SHP77 treated with DMSO at 0.1 percent for 48 hours (cell line): ENCODE data around the gene PLXDC1.

Experiments used
- DNase-seq: peaks from one replicate; lab custom pipeline; 2025; lab: John Stamatoyannopoulos, UW

The PLXDC1 gene

DNA sequence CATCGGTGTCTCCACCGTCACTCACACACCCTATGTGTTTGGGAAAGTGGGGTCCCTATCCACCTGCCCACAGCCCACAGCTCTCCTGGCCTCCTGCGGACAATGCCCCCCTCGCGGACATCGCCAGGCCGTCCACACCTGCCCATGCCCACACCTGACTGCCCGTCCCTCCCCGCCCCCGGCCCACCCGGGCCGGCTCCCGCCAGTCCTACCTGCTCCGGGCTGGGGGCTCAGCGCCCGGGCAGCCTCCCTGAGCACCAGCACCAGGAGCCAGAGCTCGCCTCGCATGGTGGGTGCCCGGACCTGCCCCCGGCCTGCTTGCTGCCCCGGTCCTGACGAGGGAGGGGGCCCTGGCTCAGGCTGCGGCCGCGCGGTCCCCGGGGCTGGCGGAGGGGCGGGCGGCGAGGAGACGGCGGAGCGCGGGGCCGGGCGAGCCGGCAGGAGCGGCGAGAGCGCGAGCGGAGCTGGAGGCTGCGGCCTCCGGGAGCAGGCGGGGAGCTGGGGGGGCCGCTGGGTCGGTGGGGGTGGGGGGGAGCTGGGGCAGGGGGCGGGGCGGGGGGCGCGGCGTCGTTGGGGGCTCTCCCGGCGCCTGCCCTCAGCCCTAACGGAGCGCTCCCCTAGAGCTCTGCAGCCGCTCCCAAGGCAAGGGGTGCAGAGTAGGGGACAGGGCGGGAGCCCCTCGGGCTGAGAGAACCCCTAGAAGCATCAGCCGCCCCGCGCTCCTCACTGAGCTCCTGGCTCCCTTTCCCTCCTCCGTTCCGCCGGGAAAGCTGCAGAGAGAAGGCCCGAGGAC, at the start of gene PLXDC1:
Gene PLXDC1, minus strand, starts transcription at position 488 of the 793 bp plus-strand sequence. Its CDS starts 200 bp downstream, at position 288.
- no peak for DNase-seq

DNA sequence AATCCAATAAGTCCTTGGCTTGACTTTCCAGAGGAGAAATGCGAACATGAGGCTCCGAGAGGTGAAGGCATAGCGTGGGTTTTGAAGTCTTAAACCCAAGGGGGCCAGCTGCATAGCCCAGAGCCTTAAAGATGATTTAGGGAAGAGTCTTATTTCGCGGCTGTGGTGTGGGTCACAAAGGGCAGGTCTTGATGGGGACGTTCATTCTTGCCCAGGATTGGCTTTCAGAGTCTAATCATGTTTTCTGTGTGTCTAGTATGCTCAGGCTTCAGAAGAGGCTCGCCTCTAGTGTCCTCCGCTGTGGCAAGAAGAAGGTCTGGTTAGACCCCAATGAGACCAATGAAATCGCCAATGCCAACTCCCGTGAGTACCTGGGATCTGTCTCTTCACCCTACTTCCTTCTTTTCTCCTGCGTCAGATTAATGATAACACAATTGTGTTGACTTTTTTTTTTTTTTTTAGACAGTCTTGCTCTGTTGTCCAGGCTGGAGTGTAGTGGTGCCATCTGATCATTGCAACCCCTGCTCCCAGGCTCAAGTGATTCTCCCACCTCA, 49.6 kb upstream of the PLXDC1 start:
- no peak for DNase-seq

GRCh38 chr17:39200070-39200879, 48.8 kb upstream of the PLXDC1 start, which contains the start of gene RPL19:
Gene RPL19 (plus strand): TSS chr17:39200283. CDS start chr17:39200345, 62 bp downstream.
- DNase-seq = no peak

DNA sequence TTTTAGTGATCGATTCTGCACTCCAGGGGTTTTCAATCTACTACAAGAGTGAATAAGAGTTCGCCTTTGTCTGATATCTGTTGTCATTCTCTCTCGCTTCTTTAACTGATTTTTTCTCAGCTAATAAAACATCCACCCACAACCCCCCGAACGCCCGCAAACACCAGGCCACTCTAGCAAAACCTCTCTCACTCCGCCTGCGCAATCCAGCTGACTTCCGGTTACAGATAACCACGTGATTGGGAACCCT, 48.3 kb upstream of the PLXDC1 start:
- peak; percentile 84 for DNase-seq

GRCh38 chr17:39198186-39198566, 46.7 kb upstream of the PLXDC1 start:
- no peak for DNase-seq

- peak; percentile 26 for DNase-seq
These were observed 46.1 kb upstream of the PLXDC1 start, which contains the start of gene CACNB1 for GRCh38 chr17:39197380-39198185. Gene CACNB1 (minus strand): TSS chr17:39197669. CDS start chr17:39197495, 174 bp downstream.

DNA sequence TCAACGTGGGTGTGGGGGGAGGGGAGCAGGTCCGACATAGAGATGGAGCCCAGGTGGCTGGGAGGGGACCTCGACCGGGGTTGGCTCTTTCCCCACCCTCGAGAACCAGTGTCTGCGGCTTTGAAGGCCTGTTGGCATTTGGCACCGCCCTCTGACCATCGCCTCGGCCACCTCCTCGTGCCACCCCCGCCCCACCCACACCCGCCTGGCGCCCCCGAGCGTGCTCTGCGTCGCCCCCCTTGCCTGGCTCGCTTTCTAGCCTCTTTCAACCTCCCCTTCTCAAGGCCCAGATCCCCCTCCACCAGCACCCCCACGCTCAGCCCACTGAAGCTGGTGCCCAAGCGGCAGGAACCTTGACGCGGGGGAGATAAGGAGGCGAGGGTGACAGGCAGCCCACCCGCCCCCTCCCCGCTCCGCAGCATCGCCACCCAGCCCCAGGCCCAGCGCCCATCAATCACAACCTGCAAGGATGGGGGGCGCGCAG, 45.4 kb upstream of the PLXDC1 start:
- DNase-seq = no peak

DNA sequence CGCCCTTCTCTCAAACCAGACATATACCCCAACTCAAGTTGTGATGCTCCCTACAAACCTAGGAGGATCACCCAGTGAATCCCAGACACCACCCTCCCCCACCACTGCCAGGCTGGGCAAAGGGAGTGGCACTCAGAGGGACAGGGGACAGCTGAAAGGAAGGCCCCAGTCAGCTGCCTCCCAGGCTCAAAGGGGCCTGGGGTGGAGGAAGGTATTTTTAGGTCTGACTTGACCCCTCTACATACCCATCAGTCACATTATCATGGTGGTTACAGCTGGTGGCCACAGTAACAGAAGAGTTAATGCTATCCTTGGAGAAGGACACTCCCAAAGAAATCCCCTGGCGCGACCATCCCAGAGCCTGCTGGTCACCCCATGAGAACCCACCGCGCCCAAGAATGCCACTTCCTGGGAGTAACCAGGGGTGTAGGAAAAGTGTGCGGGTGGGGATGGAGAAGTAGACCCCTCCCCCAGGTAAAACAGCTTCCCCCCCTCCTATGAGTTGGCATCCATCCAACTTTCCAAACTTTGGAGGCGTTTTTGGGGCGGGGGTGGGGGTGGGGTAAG, 44.9 kb upstream of the PLXDC1 start:
- DNase-seq = no peak

GRCh38 chr17:39195568-39196160, 44.2 kb upstream of the PLXDC1 start:
- DNase-seq = no peak

GRCh38 chr17:39194985-39195524, 43.6 kb upstream of the PLXDC1 start:
- DNase-seq = no peak

GRCh38 chr17:39194089-39194984, 42.9 kb upstream of the PLXDC1 start:
- no peak for DNase-seq

DNA sequence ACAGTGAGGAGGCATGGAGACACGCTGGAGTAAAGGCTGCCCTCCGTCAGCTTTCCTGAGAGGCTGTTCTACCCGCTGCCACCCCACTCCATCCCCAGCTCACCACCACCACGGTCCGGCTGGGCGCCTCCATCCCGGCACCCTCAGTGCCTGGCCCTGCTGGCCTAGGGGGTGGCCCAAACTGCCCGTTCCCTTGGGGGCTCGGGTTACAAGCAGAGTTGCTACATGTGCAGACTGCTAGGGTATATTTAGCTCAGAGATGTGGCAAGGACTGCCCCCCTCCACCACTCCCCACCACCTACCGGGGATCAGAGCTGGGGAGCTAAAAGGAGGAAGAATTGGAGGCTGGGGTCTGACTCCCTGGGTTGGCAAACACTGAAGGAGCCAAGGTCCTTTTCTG, 41.9 kb upstream of the PLXDC1 start:
- no peak for DNase-seq

DNA sequence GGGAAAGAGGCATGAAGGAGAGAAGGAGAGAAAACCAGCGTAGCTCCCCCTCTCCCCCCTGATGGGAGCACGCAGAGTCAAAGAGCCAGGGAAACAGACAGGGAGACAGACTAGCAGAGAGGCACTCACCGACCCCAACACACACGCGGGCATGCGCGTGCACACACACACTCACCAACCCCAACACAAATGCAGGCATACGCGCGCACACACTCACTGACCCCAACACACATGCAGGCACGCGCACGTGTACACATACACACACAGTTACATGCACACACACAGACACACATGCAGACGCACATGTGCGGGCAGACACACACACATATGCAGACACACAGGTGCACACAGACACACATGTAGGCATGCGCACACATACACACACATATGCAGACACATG, 41.5 kb upstream of the PLXDC1 start:
- DNase-seq = no peak

DNA sequence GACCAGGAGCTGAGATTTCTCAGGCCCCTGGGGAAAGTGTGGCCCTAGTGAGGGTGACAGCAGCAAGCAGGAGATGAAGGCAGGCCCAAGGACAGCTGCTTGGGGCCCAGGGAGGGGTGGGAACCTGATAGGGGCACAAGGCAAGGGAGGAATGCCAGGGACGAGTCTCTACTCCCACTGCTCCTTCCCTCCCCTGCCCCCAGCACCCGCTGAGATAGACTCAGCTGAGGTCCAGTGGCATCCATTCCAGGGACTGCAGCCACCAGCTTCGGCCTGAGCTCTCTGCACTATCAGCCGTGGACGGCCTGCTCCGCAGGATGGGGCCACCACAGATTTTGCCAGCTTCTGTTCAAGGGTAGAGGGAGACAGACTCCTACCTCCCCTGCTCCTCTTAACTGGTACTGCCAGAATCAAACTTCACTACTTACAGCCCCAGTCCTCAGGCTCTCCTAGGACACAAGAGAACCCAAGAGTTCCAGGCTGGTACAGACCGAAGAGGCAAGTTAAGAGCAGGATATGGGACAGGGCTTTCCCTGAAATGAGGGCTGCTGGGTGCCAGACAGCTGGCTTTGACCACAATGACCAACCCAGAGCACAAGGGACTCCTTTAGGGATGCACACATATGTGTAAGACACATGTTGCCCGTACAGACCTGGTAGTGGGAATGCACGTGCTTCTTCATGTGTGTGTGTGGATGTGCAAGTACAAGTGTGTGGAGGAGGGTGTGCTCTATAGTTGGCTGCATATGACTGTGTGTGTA, 40.5 kb upstream of the PLXDC1 start:
- no peak for DNase-seq

DNA sequence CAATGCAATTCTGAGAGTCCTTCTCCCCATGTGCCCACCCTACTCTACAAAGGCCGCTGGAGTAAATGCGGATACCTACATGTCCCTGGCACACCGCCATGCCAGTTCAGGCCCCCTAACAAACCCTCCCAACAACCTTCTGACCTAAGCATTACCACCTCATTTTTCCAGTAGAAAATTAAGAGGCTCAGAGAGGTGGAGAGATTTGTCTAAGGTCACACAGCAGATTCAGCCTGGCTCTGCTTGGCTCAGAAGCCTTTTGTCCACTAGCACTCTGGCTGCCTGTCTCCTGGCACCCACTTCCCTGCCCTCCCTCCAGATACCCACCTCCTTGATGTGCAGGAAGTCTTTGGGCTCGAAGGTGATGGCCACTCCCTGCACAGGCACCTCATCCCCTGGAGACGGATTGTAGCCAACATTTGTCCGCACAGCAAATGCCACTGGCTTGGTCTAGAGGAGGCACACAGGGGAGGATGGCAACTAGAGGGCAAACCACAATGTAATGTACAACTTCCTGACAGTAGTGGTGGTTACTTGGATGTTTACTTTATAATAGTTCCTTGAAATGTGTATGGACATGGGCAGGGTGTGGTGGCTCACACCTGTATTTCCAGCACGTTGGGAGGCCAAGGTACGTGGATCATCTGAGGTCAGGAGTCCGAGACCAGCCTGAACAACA, 35.9 kb upstream of the PLXDC1 start:
- no peak for DNase-seq

DNA sequence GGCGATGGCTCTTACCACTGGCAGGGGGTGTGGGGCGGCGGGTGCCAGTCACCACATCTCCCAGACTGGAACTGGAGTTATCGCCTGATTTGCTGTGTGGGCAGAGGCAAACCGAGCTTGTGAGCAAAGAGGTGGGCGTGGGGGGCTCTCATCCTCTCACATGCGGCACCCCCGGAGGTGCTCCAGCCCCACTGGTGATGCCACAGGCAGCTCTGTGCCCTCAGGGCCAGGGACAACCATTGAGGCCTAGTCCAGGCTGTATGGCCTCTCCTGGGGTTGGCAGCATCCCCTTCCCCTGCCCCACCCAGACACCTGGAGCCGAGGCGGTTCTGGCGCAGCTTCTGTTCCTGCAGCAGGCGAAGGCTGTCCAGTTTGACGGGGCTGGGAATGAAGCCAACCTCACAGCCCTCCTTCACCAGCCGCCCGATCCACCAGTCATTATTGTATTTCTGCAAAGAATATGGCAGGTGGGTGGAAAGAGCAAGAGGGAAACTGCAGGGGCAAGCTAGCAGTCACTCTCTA, 35.1 kb upstream of the PLXDC1 start:
- no peak for DNase-seq

- no peak for DNase-seq
These were observed 32.3 kb upstream of the PLXDC1 start for GRCh38 chr17:39183720-39184119.

- no peak for DNase-seq
These were observed 31.6 kb upstream of the PLXDC1 start for GRCh38 chr17:39183045-39183444.
